Measurements from ENCODE around the gene RPRD1A. TPM values are rescaled to one million over a fixed set of nuclear protein-coding genes. Genes with fewer than 3 reads are reported as not detected.
"Not testable (repeated sequence)": the region's sequence is repeated elsewhere in the genome, so short reads cannot be mapped to it uniquely, and the experiment has no call there.

RPRD1A gene
- total RNA-seq, 1 experiment from 2014 or later, result 80.0 TPM

DNA sequence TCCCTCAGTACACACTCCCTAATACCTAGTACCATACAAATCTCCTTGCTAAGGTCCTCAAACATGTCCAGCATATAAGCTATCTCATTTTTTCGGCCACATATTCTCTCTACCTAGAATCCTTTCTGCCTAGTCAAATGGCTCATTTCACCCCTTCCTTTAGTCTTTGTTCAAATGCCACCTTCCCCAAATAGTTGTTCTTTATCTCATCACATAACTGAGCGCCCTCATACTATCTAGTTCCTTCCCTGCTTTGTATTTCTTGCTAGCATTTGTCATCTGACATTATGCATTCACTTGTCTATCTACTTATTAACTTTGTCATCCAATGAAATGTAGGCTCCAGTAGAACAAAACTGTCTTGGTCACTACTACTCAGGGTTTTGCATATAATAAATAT lies 35.5 kb downstream of the RPRD1A start:
- DNase-seq (ENCODE audit: low read depth), result no peak

DNA sequence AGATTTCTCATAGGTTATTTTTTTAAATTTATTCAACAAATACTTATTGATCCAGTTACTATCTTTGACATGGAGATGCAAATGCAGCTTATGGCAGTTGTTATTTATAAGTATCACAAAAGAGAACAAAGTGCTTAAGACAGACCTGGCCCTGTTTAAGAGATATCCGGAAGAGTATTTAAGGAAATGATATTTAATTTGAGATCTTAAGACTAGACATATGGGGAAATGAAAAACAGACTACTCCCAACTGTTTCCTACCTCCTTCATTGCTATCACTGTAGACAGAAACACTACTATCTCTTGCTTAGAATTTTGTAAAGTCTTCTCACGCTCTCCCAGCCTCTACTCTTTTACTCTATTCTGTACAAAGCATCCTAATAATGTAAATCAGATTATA lies 36.0 kb downstream of the RPRD1A start:
- DNase-seq (ENCODE audit: low read depth), result no peak

DNA sequence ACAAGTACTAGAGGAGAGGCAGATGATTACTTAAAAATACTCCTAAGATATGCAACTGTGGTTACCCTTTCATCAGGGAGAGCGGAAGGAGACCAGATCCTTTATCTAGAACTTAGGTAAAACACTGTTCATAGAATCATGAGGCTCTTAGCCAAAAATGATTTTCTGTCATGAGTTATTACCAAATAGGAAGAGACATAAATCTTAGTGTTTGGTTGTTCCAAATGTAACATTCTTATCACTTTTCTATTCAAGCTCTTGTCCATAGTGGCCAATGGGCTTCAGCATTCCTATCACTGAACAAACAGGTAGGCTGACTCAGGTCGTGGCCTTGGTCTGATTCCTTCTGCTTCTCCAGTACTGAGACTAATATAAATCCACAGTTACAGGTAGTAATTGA lies 38.5 kb downstream of the RPRD1A start:
- DNase-seq (ENCODE audit: low read depth), result no peak

DNA sequence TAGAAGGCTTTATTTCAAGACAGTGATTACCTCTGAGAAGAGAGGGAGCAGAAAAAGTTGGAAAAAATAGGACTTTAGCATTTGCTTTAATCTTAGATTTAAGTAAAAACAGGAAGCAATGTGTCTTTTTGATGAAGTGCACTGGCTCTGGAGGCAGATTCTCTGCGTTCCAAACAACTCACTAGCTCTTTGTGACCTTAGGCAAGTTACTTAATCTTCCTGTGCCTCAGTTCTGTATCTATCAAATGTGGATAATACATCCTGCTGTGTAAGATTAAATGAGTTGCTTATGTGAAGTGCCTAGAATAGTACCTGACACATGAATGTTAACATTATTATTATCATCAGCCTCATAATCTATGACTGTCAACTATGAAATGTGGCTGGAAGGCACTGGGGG lies 42.3 kb downstream of the RPRD1A start:
- no peak for DNase-seq (ENCODE audit: low read depth)

DNA sequence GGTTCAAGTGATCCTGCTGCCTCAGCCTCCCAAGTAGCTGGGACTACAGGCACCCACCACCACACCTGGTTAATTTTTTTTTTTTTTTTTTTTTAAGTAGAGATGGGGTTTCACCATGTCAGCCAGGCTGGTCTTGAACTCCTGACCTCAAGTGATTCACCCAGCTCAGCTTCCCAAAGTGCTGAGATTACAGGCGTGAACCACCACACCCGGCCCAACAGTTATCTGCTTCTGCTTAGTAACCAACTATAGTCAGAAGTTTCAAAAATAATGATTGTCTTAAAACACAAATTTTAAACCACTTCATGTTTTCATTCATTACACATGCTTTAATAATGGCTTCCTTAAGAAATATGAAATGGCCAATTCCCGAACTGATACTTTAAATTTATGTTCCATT lies 43.1 kb downstream of the RPRD1A start:
- not testable (repeated sequence) for DNase-seq (ENCODE audit: low read depth)

DNA sequence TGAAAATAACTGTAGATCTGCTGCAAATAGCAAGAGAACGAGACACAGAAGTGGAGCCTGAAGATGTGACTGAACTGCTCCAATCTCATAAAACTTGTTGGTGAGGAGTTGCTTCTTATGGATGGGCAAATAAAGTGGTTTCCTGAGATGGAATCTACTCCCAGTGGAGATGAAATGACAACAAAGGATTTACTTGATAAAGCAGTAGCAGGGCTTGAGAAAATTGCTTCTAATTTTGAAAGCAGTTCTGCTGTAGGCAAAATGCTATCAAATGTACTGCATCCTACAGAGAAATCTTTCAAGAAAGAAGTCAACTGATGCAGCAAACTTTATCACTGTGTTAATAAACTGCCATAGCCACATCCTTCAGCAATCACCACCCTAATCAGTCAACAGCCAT lies 44.0 kb downstream of the RPRD1A start:
- DNase-seq (ENCODE audit: low read depth), result no peak

DNA sequence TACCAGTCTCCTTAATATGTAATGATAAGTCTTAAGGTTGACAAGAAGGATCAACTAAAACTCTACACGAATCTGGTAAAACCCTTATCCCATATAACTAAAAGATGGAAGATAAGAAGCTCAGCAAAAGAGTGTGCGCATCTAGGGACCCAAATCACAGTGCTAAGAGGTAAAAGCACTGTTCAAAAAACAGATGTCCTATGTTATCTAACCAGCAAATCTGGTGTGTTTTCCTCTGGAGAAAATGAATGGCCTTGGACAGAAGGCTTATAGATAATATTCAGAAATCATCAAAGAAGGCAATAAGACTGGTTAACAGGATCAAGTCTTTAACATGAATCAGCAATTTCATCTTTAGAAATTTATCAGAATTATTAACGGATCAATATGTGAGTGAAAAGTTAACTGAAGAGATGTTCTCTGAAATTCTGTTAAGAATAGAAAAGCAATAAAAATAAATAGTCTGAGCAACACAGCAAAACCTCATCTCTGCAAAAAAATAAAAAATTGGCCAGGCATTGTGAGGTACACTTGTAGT lies 47.1 kb downstream of the RPRD1A start:
- DNase-seq (ENCODE audit: low read depth), result no peak

DNA sequence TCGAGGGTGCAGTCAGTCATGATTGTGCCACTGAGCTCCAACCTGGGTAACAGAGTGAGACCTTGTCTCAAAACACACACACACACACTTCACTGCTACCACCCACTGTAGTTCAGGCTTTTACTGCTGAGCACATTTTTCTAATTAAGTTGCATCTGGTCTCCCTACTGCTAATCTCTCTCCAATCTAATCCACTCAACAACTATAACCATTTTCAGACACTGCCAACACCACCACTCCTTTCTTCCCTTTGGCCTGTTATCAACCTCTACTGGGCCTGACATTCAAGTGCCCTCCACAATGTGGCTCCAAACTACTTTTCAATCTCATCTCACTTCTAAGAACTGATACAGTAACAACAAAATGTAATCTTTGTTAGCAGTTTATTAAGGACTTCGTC lies 50.1 kb downstream of the RPRD1A start:
- DNase-seq (ENCODE audit: low read depth), result no peak

DNA sequence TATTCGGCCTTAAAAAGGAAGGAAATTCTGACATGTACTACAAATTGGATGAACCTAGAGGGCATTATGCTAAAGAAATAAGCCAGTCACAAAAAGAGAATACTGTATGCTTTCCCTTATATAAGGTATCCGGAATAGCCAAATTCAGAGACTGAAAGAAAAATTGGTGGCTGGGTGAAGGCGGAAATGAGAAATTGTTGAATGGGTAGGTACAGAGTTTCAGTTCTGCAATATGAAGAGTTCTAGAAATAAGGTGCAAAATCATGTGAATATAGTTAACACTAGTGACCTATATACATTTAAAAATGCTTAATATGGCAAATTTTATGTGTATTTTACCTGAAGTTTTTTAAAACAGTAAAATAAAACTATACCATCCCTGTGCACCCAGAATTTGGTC lies 51.7 kb downstream of the RPRD1A start:
- no peak for DNase-seq (ENCODE audit: low read depth)

DNA sequence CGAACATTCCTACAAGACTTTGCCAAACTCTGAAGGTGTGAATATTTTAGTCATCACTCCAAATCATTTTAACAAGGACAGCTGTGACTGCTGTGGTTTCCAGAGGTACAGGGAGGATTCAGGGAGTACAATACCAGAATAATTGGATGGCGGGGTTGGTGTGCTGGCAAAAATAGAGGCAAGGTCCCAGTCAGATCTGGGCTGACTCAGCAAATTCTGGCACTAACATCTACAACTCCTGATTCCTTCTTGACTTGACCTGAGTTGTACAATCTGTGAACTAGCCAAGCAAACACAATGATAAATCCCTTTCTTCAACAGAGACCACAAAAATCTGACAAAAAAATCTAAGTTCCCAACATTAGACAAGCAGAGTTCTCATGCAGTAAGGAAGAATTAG lies 54.5 kb downstream of the RPRD1A start:
- DNase-seq (ENCODE audit: low read depth), result no peak

DNA sequence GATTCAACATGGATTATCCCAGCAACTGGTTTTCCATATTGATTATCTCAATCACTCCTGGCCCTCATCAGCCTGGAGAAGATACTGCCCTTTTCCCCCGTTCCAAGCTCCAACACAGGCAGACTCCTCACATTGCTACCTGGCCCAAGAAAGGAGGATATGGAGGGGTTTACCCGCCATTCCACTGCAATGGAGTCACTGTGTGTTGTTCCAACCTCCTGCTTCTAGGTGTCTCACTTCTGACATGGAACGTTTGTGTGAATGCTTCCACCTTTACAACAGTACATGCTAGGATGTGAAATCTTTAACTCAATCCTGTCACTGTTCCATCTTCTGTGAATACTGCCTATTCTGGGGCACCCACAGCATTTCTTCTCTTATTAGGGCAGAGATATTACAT lies 58.1 kb downstream of the RPRD1A start:
- DNase-seq (ENCODE audit: low read depth), result no peak

DNA sequence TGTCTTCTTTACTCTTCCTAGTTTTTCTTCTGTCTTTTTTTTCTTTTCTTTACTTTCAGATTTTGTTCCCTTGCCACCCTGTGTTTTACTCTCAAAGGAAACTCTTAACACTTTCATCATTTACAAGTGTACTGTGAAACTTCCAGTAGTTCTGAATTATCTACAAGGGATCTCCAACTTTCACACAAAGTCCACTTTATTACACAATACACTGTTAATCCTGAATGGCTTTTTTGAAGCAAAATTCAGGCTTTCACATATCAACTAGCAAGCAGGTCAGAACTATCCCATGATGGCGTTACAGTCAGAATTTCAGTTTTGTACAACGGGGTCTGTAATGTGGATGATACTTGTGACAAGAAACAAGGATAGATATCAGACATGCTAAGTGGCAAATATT lies 60.4 kb downstream of the RPRD1A start:
- no peak for DNase-seq (ENCODE audit: low read depth)

DNA sequence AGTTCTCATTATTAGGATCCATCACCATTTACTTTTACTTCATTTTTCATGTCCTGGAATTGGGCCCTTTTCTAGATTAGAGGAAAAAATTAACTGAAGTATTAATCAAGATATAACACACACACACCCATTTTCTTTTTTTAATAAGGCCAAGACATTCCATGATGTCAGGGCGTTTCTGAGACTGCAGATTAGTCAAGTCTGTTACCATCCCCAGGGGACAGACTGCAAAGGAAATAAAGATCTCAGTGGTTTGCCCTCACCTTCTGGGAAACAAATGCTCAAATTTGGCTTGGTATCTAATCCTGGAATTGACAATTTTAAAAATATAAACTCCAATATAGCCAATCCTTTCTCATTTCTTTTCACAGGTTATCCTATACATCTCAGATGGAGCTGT lies 67.4 kb downstream of the RPRD1A start:
- DNase-seq (ENCODE audit: low read depth), result no peak

DNA sequence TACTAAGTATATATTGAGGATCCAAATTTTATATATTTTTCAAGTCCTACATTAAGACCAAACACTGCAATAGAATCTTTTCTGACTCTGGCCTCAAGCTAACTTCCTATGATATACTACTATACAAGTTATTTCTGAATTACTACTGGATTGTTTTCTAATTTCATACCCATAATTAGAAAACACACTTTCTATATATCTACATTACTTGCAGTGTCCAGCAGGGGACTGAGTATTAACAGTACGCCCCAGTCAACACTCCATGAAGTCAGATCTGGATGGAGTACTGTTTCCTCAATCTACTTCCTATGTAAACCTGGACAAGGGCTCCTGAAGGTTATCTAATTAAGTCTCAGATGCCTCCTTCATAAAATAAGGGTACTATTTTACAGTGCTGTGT lies 68.4 kb downstream of the RPRD1A start:
- no peak for DNase-seq (ENCODE audit: low read depth)

DNA sequence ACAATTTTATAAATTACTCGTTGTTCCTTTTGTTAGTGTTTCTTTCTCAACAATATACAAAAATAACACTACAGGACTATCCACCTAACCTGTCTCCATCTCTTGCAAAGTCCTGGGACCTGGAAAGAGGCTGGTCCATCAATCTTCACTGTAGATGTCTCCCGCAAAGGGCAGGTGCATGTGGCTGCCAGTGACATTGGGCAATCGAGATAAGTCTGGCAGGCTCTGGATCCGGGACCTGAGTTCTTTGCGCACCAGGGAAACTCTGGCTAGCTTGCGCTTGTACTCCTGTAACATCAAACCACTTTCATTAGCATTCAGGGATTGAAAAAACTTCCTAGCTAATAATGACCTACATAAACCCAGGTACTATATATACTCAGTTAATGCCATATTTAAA lies 74.3 kb downstream of the RPRD1A start:
- DNase-seq (ENCODE audit: low read depth), result no peak

DNA sequence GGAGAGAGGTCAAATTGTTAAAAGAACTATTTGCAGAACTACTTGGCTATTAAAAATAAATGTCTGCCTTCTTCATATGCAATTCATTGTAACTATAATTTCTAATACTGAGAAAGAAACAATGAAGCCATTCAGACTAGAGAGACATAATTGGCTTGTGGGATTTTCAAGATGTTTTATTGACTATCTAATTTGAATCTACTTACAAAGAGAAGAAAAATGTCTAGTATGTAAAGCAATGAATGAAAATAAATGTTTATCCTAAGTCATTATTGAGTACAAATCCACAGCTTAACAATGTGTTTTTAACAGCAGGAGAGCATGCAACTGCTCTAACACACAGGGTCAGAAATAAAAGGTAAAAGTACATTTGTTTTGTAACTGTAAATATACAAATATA lies 75.7 kb downstream of the RPRD1A start:
- no peak for DNase-seq (ENCODE audit: low read depth)

DNA sequence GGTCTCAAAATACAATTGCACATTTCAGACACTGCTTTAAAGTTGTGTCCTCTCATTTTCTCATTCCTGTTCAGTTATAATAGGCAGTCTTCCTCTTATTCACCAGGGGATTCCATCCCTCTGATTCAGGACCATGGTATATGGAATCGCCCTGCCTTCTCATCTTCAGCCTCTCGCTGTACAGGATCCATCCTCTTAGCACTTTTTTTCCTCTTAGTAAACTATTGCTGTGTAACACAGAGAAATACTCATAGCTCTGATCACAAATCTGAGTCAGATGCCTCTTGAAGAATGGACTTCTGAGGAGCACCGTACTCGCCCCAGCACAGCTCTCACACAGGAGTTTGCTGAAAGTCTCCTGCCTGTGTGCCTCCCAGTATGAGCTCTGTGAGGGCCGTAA lies 83.5 kb downstream of the RPRD1A start:
- DNase-seq (ENCODE audit: low read depth), result no peak

DNA sequence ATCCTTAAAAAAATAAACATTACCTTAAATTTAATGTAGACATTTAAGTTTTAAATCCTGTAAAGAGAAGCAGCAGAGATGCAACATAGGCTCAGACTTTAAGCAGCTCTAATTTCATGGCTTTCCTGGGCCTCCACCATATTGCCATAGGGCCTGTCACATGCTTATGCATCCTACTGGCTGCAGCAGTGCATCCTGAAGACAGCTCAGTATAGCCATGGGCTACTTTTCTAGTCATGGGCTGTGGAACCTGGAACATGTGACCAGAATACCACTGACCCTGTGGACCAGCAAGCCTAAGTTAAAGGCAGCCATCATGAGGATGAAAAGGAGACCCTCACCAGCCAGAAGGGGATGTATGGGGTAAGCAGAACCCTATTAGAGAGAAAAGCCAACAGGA lies 84.2 kb downstream of the RPRD1A start:
- no peak for DNase-seq (ENCODE audit: low read depth)

DNA sequence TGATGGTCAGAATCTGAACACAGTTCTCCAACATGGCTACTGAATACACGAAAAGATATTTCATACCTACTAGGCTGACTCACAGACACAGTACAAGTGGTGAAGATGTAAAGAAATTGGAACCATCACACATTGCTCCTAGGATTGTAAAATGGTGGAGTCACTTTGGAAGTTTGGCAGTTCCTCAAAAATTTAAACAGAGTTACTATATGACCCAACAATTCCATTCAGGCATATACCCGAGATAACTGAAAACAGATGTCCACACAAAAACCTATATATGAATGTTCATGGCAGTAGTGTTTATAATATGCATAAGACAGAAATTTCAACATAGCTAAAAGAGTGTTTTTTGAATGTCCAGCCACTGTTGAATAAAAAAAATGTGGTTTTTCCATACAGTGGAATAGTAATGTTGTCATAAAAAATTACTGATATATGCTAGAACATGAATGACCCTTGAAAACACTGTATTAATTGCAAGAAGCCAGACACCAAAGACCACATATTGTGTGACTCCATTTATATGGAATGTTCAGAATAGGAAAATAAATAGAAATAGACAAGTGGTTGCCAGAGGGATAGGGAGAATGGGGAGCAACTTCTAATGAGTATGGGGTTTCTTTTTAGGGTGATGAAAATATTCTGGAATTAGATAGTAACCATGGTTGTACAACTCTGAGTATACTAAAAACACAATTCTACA lies 84.8 kb downstream of the RPRD1A start:
- no peak for DNase-seq (ENCODE audit: low read depth)

DNA sequence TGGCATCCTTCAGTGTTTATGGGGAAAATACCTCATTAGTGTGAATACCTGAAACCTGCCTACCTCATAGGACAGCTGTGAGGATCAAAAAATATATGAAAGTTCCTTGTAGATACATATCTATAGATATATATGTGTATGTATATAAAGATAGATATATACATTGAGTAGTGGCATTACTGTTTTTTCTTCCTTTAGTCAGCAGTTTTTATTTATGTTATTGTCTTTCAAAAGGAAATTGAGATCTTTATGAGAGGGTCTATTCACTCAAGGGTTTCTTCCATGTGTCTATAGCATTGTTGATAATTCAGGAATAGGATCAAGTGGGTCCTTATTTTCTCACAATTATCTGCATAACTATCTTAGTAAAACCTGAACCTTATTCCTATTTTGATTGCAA lies 88.2 kb downstream of the RPRD1A start:
- DNase-seq (ENCODE audit: low read depth), result no peak

DNA sequence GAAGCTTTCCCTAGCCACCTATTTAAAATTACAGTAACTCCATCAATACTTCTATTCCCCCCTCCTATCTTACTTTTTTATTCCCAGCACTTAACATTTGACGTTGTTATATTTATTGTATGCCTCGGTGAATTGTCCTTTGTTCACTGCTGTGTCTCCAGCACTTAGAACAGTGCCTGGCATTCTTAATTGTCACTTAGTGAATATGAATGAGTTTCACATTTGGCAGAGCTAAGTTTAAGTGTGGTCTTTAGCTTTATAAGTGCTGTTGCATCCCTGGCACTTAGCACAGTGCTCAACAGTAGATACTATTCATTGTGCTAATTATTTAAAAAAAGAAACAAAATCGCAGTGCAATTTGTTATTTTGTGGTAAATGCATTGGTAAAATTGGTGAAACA lies 93.2 kb downstream of the RPRD1A start:
- no peak for DNase-seq (ENCODE audit: low read depth)

DNA sequence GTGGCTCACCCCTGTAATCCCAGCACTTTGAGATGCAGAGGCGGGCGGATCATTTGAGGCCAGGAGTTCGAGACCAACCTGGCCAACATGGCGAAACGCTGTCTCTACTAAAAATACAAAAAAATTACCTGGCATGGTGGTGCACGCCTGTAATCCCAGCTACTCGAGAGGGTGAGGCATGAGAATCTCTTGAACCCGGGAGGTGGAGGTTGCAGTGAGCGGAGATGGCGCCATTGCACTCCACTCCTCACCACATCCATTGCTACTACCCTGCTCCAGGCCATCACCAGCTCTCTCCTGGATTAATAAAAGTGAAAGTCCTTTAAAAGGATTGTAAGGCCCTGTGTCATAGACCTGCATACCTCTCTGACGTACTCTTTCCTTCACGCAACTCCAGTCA lies 93.7 kb downstream of the RPRD1A start:
- no peak for DNase-seq (ENCODE audit: low read depth)

DNA sequence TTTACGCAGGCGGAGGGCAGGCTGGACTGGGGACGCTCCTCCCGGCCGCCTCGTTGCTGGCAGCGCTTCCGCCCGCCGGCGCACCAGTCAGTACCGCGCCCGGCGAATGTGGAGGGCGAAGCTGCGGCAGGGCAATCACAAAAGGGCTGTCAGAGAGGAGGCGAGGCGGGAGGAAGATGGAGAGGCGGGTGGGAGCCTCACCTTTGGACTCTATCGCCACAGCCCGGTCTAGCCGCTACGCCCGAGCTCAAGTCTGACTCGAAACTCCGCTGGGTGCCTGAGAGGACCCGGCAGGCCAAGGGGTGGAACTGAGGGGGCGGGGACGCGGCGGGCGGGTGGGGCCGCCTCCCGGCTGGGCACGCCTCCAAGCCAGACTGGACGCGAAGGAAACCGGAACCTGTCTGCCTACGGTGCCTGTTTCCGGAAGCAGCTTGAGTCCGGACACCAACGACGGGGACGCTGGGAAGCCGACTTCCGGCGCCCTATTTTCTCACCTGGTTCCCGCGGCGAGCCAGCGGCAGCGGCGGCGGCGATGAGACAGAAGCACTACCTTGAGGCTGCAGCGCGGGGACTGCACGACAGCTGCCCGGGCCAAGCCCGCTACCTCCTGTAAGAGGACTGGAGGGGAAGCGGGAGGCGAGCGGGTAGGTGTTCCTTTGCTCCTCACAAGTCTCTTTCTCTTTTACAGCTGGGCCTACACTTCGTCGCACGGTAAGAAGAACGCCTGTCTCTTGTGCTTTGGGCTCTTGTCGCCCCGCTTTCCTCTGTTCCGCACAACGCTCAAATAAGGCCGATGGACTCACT lies 95.0 kb downstream of the RPRD1A start, which contains the start of gene RMP24:
TSS of gene RMP24 (plus strand) at position 483 of the 804 bp plus-strand sequence.
- DNase-seq (ENCODE audit: low read depth), result peak; percentile 82

All from HT1080 (cell line).